ENCODE measurements around the gene SH2D3C.

DNA sequence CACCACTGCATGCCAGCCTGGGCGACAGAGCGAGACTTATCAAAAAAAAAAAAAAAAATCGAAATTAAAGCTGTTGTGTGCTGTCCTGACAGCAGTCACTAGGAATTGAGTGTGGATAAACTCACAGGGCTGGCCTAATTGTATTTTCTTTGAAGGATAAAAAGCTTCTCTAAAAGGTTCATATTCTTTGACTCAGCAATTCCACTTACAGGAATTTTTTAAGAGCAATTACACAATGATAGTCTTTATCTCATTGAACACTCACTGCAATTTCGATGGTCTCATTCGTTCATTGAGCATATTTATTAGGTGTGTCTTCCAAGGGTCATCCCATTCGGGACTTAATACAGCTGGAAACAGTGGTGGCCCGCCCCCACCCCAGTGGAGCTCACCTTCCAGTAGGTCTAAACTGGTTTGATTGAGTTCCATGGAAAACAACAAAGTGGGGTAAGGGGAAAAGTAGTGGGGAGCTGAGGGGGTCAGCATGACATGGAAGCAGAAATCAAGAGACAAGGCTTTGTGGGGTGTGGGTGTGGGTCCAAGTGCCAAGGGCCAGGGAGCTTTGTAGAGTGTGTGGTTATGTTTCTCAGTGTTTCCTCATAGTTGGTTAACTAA, 14.1 kb upstream of the SH2D3C start:
- TF ChIP-seq, protein P1, sequence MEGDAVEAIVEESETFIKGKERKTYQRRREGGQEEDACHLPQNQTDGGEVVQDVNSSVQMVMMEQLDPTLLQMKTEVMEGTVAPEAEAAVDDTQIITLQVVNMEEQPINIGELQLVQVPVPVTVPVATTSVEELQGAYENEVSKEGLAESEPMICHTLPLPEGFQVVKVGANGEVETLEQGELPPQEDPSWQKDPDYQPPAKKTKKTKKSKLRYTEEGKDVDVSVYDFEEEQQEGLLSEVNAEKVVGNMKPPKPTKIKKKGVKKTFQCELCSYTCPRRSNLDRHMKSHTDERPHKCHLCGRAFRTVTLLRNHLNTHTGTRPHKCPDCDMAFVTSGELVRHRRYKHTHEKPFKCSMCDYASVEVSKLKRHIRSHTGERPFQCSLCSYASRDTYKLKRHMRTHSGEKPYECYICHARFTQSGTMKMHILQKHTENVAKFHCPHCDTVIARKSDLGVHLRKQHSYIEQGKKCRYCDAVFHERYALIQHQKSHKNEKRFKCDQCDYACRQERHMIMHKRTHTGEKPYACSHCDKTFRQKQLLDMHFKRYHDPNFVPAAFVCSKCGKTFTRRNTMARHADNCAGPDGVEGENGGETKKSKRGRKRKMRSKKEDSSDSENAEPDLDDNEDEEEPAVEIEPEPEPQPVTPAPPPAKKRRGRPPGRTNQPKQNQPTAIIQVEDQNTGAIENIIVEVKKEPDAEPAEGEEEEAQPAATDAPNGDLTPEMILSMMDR (IDR thresholded peaks at IDR 0.05) = no peak
- TF ChIP-seq POLR2AphosphoS5 (IDR thresholded peaks at IDR 0.05) = no peak

Data from transverse colon (tissue), 4 donors.